Hindlimb muscle (tissue), 1 donor: ENCODE data around the gene MRAS. TPM values are rescaled to one million over a fixed set of nuclear protein-coding genes. Genes with fewer than 3 reads are reported as not detected.
"Not testable (repeated sequence)": the region's sequence is repeated elsewhere in the genome, so short reads cannot be mapped to it uniquely, and the experiment has no call there.

Source experiments
- DNase-seq: peaks from one replicate; pipeline ENCODE4 v3.0.0-alpha.2; 2013
- polyA plus RNA-seq: library from polyadenylated mRNA; unstranded; fragments of 120-200 nt; gene quantifications from one replicate; pipeline ENCODE4 v1.2.1, GENCODE V29; 2013; ENCODE audit not compliant: insufficient read length

Gene MRAS
- polyA plus RNA-seq, 1 donor, result 75.7 TPM

DNA sequence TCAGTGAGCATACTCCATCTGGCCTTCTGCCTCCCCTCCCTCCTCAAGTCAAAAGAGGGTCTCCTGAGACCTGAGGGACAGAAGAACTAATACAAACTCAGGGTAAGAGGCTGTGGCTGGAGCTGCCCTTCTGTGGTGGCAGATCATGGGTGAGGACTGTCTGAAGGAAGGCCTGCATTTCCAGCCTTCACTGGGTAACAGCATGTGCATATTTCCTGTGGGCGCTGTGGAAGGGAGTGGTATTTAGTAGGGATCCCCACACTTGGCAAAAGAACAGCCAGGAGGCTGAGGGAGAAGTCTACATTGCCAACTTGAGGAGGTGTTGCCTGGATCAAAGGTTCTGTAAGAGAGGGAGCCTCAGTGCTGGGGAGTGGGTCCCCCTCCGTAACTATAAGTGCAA, 75.9 kb downstream of the MRAS start:
- DNase-seq, result no peak

DNA sequence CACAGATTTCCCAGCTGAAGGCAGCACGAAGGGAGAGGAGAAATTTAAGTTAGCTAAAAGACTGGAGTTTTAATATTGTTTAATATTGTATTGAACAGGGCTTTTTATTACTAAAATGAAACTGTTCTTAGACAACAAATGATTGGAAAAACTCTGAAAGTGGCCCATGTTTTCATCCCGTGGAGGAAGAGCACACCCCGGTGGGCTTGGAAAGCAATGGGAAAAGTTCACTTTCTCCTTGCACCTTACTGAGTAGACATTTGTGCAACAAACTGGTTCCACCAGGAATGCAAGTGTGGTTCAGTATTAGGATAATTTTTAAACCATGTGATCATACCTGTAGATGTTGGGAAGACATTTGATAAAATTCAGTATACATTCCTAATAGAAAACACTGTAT, 77.8 kb downstream of the MRAS start:
- no peak for DNase-seq

DNA sequence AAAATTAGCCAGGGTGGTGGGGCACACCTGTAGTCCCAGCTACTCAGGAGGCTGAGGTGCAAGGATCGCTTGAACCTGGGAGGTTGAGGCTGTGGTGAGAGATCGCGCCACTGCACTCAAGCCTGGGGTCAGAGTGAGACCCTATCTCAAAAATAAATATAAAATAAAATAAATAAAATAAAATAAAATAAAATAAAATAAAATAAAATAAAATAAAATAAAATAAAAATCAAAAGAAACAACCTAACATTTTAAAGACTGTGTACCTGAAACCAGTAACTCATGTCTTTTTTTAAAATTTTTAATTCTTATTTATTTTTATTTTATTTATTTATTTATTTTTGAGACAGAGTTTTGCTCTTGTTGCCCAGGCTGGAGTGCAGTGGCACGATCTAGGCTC, 78.4 kb downstream of the MRAS start:
- DNase-seq, result not testable (repeated sequence)

DNA sequence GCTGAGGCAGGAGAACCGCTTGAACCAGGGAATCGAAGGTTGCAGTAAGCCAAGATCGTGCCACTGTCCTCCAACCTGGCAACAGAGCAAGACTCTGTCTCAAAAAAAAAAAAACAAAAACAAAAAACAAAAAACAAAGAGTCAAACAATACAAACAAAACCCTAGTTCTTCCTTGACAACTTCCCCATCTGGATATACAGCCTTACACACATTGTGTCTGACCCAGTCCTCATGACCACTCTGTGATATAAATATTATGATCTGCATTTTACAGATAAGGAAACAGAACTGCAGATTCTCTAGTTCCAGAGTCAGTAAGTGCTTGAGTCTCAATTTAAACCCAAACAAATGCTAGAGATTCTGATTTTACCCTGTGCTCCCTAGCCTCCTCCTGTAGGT, 81.3 kb downstream of the MRAS start:
- no peak for DNase-seq

DNA sequence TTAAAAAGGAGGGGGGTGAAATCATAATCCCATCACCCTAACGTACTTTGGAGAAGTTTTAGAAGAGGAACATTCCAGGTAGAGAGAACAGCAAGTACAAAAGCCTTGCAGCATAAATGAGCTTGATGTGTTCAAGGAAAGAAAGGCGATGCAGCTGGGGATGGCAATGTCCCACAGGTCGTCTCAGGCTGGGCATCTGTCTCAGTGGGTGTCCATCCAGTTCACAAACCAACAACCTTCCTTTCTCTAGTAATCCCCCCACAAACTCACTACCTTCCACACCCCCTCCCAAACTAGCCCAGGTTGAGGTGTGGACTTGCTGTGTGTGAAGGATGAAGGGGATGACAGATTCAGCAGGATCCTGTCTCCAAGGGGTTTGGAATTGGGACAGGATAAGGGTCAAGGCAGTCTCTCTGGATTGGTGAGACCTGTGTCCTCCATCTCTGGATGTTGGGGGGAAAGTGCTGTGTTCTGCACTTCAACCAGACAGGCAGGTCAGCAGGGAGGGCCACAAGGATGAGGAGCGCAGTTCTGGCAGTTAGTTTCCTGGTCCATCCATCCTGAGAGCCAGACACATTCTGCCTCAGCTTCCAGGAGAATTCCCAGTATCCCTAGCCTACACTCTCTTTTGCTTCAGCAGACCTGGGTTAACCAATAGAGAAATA, 84.3 kb downstream of the MRAS start:
- DNase-seq, result no peak

DNA sequence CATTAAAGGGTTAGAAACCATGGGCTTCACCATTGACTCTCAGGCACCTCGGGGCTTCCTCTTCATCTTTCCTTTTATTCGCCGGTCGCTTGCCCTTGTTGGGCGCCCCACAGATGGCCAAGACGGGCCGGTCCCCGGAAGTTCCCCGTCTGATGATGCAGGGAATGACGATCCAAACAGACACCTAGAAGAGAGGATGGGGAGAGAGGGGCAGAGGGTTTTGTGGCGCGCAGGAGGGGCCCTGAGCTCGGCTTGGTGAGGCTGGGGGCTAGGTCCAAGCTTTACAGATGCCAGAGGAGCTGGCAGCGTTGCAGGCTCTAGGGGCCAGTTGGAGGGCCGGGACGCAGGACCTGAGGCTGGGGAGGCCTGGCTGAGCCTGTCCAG, 85.5 kb downstream of the MRAS start:
- DNase-seq, result no peak

DNA sequence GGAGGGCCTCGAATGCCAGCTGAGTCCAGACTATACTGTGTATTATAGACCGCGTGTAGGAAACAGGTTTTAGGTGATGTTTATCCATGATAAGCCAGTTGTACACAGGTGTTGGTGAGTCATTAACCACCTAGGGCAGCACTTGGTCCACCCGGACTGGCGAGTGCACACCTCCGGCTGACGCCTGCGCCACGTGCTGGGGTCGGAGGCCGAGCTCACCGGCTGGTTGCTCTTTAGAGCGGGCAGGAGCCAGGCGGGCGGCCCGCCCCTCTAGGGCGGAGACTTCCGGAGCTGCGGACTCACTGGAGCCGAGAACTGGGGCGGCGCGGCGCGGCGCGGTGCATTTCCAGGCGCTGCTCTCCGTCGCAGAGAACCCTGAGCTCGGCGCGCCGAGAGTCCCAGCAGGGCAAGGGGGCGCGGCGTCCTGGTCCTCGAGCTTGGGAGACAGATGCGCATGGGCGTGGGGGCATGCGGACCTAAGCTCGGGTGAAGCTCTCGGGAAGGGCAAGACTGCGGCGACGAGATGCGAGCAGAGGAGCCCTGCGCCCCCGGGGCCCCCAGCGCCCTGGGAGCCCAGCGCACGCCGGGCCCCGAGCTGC, 86.0 kb downstream of the MRAS start, which contains the start of gene ESYT3:
Gene ESYT3, plus strand, starts transcription at position 341 of the 599 bp plus-strand sequence. Its CDS starts 183 bp downstream, at position 524.
- peak; percentile 67 for DNase-seq

DNA sequence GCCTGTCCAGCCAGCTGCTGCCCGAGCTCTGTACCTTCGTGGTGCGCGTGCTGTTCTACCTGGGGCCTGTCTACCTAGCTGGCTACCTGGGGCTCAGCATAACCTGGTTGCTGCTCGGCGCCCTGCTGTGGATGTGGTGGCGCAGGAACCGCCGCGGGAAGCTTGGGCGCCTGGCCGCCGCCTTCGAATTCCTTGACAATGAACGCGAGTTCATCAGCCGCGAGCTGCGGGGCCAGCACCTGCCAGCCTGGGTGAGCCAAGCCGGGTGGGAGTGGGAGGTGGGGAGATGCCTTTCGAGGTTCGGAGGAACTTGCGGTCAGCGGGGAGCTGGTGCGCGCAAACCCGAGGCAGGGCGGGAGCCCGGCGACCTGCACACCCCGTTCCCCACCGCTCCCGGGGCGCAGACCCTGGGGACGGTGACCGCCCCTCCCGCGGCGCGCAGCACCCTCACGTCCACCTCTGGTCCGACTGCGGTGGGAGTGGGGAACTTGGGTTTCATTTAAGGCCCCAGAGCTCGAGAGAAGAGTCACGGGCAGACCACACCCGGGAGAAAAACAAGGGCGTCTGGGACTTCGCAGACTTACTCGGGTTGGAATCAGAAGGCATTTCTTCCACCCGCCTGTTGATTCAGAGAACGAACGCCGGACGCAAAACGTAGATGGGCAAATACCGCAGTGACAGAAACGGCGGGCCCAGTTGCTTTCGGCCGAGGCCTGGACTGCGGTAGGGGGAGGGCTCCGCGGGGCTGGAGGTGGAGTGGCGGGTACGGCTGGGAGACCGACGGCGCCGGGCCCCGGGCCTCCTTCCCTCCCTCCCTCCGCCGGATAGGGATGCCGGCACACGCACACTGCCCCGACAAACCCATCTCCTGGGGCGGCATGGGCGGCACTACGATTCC, 86.7 kb downstream of the MRAS start:
- DNase-seq, result no peak

DNA sequence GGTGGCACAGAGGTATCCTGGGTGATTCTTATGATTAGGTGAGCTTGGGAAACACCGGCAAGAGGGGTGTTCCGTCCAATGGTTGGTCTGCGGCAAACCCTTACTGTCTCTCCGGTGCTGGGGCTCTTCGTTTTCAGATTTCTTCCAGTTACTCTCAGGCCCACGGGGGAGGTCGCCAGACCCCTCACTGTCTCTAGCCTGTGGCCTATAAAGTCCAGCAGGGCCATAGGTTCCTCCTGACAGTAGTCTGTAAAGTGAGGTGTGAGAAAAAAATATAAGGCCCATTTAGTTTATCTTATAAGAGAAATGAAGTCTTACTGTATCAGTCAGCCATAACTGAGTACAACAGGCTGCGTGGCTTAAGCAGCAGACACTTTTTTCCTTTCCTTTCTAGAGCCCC, 87.5 kb downstream of the MRAS start:
- DNase-seq, result no peak

DNA sequence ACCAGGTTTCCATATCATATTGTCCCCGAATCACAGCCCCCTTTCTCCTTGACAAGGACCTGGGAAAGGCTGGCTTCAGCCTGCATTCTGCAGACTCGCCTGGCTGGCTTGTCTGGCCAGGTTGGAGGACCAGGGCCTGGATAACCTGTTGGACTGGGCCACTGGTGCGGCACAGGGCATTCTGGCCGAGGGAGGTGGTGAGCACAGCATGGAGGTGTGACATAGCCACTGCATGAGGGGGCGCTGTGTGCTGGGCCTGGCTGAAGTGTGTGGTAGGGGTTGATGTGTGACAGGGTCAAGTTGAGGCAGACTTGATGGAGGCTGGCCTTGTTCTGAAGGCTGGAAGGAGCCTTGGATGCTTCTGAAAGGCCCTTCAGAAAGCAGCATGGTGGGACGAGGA, 88.9 kb downstream of the MRAS start:
- no peak for DNase-seq

DNA sequence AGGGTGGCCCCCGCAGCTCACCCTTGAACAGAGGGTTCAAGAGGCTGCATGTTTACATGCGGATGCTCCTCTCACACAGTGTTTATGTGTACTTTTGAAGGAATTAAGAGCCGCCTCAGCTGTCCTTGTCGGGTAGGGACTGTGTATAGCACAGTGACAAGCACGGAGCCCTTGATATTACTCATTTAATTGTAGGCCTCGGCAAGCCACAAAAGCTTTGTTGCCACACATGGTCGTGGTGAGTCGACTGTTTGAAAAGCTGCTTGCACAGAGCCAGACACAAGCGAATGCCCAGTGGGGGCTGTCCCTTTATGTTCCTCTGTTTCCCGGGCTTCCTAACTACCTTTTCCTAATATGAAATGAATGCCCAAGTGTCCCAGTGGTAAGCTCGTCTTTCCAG, 90.5 kb downstream of the MRAS start:
- DNase-seq, result no peak

DNA sequence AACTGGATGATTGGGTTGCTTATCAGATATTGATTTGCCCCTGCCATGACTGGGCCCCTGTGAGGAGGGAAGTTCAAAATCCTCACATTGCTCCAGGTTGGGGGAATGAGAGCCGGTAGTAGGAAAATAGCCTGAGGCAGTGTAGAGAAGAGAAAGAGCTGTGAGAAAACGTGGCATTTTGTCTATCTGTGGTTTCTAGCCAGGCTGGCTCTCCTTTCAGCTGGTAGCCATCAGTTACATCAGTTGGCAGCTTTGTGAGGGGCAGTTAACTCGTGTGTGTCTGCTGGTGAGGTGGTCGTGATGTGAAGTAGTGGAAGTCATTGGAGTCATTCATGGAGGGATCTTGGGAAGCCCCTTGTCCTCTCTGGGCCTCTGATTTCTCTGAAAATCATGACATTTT, 91.3 kb downstream of the MRAS start:
- DNase-seq, result no peak

DNA sequence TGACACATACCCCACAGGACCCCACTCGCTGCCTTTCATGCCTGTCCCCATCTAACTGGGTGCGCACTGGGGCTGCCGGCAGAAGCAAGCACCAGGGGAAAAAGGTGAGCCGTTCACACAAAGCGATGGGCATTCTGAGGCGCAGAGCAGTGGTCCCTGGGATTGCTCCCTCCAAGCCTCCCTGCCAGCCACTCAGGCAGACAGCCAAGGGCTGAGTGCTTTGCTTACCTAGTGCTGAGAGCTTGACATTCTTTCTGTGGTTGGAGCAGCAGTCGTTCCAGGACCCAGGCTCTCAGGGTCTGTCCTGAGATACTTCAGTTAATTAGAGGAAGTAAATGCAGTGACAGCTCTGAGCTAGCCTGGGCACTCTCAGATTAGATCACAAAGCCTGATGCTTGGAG, 91.7 kb downstream of the MRAS start:
- no peak for DNase-seq

DNA sequence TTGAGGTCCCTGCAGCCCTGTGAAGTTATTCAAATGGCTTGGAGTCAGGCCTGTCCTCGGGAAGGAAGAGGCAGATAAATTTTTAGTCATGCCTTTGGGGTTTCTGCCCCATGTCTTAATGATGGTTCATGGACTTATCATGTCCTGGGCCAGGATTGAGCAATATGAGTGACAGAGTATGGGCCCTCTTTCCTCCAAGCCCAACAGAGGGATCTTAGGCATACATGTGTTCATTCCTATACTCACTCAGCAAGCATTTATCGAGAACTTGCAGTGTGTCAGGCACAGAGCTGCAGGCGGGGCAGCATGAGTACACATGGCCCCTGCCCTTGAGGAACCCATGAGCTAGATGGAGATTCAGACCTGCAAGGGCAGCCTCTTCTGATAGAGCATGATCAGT, 92.2 kb downstream of the MRAS start:
- DNase-seq, result no peak

DNA sequence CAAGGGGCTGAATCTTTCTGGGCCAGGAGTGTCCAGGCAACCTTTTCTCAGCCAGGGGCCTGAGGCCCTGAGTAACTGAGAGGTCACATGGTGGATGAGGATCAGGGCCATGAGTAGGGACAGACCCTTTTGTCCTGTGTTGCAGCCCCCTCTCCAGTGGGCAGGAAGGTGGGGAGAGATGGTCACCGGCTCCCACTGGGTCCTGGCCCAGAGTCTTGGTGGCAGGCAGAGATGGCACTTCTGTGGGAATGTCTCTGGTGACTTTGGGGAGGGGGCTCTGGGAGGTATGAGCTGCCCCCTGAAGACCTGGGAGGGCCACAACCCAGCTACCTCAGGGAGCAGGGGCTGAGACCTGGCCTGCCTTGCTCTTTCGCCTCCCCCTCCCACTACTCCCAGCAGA, 92.9 kb downstream of the MRAS start:
- no peak for DNase-seq

DNA sequence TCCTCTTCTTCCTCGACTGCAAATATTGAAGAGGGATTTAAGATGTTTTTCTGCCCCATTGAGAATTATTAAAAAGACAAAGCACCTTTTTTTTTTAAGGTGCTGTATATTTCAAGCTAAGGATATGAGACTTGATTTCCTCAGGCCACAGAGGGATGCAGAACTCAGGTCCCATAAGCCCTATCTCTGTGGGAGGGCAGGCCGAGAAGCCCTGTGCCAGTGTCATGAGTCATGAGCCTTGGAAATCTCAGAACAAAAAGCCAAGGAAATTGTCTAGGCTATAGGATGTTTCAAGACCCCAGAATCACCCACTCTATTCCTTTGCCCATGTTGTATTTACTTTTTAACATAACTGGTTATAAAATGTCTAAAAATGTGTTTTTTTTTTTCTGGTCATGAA, 93.4 kb downstream of the MRAS start:
- no peak for DNase-seq

DNA sequence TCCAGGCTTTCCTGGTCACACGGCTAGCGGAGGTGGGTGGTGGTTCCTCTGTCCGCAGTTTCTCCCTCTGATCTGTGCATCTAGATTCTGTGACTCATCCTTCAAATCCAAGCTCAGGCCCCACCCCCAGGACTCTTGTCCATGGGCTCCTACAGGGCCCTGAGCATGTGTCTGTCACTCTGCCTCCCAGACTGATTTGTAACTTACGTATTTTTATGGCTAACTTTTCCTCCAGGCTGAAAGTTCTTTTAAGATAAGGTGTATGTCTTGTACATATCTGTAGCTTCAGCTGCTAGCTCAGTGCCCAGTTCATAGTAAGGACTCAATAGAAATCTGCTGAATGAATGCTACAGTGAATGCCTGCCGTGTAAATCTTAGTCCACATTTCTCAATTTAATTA, 94.1 kb downstream of the MRAS start:
- no peak for DNase-seq

DNA sequence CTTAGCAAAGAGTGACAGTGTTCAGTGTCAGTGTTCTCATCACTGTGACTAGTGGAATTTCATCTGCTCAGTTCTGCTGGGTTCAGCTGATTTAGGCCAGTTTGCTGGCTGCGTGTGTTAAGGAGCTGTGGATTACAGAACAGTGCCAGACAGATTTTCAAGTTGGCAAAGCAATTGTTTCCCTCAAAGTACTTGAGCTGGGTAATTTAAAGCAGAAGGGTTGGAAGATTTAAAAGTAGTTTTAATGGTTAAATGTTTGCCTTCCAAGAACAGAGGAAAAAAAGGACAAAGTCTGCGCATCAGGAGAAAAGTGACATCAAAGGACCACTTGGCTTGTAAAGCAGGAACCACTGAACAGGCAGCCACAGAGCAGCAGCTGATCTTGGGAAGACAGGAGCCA, 94.7 kb downstream of the MRAS start:
- DNase-seq, result no peak

DNA sequence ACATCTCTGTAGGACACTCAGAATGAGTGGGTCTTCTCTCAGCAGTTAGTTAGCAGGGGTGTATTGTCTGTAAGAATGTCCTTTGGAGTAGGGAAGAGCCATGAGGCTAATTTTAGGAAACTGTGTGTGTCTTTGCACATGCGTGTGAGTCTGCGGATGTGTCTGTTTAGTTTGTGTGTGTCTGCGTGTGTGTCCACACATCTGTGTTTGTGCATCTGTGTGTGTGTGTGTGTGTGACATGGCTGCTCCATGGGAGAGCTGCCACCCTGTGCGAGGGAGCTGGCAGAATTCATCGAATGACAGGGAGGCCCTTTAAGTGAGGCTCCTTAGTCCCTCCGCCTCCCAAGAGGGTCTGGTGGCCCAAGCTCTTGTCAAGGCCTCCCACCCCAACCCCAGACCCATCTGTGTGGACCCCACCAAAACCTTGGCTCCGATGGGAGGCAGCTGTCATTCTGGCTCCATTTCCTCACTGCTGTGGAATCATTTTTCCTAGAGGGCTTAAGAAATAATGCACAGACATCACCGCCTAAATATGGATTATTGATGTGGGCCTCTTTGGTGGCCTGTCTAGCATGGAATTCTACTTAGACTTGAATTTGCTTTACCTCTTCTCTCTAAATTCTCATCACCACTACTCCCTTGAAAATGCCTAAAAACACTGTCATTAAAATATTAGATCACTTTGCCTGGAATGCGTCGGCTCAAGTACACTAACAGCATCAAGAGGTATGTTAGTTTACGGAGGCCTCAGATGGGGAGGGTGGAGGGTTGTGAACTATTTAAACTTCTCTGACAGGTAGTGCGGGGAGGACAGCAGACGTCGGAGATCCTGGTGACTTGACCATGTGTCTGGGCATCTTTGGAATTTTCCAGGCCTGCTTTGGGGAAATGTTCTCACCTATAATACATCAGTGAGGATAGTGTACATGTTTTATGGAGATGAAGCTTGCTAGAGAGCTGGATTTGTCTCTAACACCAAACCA, 95.4 kb downstream of the MRAS start:
- DNase-seq, result no peak

DNA sequence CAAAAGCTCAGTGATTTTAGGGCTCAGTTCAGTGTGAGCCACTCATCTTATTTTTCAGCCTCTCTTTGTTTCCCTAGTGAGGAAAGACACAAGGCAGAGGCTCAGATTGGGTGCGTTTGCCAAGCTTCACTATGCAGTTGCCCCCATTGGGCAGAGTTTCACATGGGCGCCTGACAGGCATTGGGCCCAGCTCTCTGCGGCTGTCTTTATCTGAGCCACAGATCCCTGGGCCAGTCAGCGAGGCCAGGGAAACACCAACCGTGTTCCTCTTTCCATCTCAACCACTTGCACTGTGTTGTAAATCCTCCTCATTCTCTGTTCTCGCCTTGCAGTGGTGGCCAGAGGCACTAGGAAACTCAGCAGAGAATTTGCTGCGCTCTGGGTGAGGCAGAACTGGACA, 96.9 kb downstream of the MRAS start:
- no peak for DNase-seq

DNA sequence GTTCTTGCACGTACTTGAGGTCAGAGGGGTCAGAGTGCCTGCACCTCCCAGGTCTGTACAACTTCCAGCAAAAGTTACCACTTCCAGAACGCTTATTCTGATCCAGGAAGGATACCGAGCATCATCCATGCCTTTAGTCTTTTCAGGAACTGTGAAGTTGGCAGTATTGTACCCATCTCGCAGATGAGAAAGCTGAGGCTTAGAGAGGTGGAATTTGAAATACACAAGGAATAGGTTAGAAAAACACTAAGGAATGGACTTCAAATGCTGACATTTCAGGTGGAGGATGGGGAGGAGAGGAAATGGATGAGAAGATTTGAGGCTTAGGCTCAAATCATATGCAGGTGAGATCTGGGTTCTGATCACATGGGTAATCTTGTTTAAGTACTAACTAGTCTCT, 97.3 kb downstream of the MRAS start:
- no peak for DNase-seq

DNA sequence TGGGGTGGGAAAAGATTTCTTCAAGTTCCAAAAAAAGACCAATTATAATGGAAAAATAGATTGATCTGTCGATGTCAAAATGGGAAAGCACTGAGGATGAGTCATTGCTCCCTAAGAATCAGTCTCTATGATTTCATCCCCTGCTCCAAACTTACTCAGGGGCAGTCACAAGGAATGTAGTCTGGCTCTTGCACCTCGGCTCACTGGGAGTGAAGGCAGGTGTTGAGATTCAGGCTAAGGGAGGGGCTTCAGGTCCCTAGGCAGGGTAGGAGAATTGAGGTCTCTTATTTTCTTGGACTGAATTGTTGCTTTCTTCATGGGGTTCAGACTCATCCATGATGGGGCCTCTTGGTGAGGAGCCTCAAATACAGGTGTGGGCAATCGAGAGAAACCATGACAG, 100.3 kb downstream of the MRAS start:
- DNase-seq, result no peak

DNA sequence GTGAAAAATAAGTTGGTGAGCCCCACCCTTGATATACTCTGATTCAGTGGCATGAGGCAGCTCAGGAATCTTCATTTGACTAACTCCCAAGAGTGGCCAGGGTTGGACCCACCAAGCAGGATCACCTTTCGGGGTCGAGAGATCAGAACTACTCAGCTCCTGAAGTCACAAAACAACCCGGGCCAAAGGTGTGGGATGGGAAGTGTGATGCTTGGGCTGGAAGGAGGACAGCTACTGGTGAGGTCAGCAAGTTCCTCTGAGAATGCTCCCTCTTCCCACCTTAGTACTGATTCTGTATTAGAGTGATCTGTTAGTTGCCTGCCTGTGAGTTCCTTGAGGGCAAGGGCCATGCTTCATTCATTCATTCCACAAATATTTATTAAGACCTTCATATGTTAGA, 101.1 kb downstream of the MRAS start:
- no peak for DNase-seq
